ENCODE measurements around the gene PEX11B.

The PEX11B gene

GRCh38 chr1:145918144-145918991, at the start of gene PEX11B:
Gene PEX11B, minus strand, starts transcription at chr1:145918717. Its CDS starts 29 bp downstream, at chr1:145918688.
- peak; percentile 83 to 87 (median 86) for DNase-seq (ENCODE audit: low read depth in 3 of 3)

GRCh38 chr1:145967288-145967687, 48.8 kb upstream of the PEX11B start:
- no peak for DNase-seq (ENCODE audit: low read depth in 3 of 3)

- DNase-seq (ENCODE audit: low read depth in 3 of 3): no peak
Measured at GRCh38 chr1:145965119-145965744, 46.7 kb upstream of the PEX11B start.

GRCh38 chr1:145964328-145965118, 46.0 kb upstream of the PEX11B start, which contains the start of the genes ANKRD34A and POLR3GL:
Gene ANKRD34A, minus strand, starts transcription at chr1:145964575. Its CDS starts 2,816 bp downstream, at chr1:145961759.
Gene POLR3GL, plus strand, starts transcription at chr1:145964690. Its CDS starts 10,176 bp downstream, at chr1:145974866.
- peak; percentile 73 to 84 (median 79) for DNase-seq (ENCODE audit: low read depth in 3 of 3)

GRCh38 chr1:145963265-145964019, 44.9 kb upstream of the PEX11B start:
- no peak for DNase-seq (ENCODE audit: low read depth in 3 of 3)

- no peak for DNase-seq (ENCODE audit: low read depth in 3 of 3)
Measured at GRCh38 chr1:145962157-145963102, 43.9 kb upstream of the PEX11B start.

- peak in 2 of 3 experiments; percentile 33 to 50 for DNase-seq (ENCODE audit: low read depth in 3 of 3)
Measured at GRCh38 chr1:145961425-145962156, 43.1 kb upstream of the PEX11B start.

- DNase-seq (ENCODE audit: low read depth in 3 of 3): no peak
Measured at GRCh38 chr1:145961109-145961424, 42.5 kb upstream of the PEX11B start.

GRCh38 chr1:145960468-145961108, 42.1 kb upstream of the PEX11B start:
- no peak for DNase-seq (ENCODE audit: low read depth in 3 of 3)

- no peak for DNase-seq (ENCODE audit: low read depth in 3 of 3)
Measured at GRCh38 chr1:145959957-145960467, 41.5 kb upstream of the PEX11B start.

DNA sequence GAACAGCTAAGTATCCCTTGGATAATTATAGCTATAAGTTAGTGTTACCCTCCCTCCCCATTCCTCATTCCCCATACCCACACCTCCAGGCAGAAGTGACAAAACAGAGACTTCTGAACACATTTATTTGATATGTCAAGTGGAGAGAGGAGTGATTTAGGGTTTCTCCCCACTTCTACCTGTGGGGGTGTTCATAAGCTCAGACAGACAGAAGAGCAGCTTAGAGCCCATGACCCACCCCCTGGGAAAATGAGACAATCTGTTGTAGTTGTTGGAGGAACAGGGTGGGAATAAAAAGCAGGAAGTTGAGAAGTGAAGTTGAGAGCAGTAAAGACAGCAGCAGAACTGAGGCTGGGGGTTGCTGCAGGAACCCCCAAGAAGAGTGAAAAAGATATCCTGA, 40.8 kb upstream of the PEX11B start:
- DNase-seq (ENCODE audit: low read depth in 3 of 3): no peak

DNA sequence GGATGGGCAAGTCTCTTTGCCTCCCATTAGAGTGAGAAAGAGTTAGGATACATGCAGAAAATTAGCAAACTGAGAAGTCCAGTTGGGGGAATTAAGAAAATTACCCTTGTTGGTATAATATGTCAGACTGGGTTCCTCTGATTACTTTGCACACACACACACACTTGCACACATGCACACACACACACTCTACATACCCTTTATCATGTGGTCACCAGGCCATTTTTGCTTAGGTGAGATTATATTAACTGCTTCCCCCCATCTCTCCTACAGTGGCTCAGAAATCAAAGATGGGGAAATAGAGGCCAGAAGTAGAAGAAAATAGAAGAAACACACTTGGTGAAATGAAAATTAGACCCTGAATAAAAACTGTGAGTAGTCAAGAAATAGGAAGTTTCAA, 40.2 kb upstream of the PEX11B start:
- DNase-seq (ENCODE audit: low read depth in 3 of 3): no peak

GRCh38 chr1:145957443-145958319, 39.2 kb upstream of the PEX11B start, which contains the start of gene LIX1L:
Gene LIX1L, minus strand, starts transcription at chr1:145958017. Its CDS starts 90 bp downstream, at chr1:145957927.
- peak; percentile 85 to 89 (median 87) for DNase-seq (ENCODE audit: low read depth in 3 of 3)

GRCh38 chr1:145956781-145957442, 38.4 kb upstream of the PEX11B start:
- DNase-seq (ENCODE audit: low read depth in 3 of 3): no peak

- no peak for DNase-seq (ENCODE audit: low read depth in 3 of 3)
Measured at GRCh38 chr1:145956361-145956760, 37.8 kb upstream of the PEX11B start.

DNA sequence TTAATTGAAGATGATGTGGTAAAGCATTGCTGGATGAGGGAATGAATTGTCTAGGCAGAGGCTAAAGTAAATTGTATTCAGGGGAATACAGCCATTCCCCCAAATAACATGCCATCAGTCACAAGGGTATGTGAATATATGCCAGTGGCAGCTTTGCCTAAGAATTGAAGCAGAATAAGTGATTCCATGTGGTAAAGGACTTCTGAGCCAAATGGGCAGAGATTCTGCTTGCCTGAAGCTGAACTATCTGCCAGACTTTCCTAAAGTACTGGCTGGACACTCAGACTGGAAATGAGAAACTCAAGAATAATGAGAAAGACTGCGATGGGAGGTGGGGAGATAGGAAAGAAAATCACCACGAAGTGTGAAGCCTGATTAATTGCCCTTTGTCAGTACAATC, 36.9 kb upstream of the PEX11B start:
- no peak for DNase-seq (ENCODE audit: low read depth in 3 of 3)

GRCh38 chr1:145953861-145954260, 35.3 kb upstream of the PEX11B start:
- DNase-seq (ENCODE audit: low read depth in 3 of 3): no peak
